Mononuclear cell (primary cell): ENCODE data around the gene LRRC25. TPM values are rescaled to one million over a fixed set of nuclear protein-coding genes. Genes with fewer than 3 reads are reported as not detected.
A peak's percentile ranks its signal among the peaks of the same experiment; 100 is the strongest.

ENCODE experiments used
- H3K27me3 ChIP-seq: 2 replicates; pipeline ENCODE4 v1.6.0; 2011; ENCODE audit warnings: low read length, control low read depth; ENCODE audit not compliant: insufficient read depth
- H3K4me1 ChIP-seq: 2 replicates; pipeline ENCODE4 v1.5.1; 2011; ENCODE audit warnings: mild to moderate bottlenecking, low read length, control low read depth; ENCODE audit not compliant: insufficient read depth
- H3K4me3 ChIP-seq: 2 replicates; pipeline ENCODE4 v1.5.1; 2011; ENCODE audit warnings: mild to moderate bottlenecking, low read length, moderate library complexity
- H3K9me3 ChIP-seq: 2 replicates; pipeline ENCODE4 v1.5.1; 2011; ENCODE audit warnings: low read depth, mild to moderate bottlenecking, control low read depth, low read length
- total RNA-seq: library from RNA; depleted of rRNA; stranded (reverse); fragments of >200 nt; gene quantifications from one replicate; pipeline ENCODE4 v1.2.3, GENCODE V29; 2012

LRRC25 gene
- total RNA-seq, 1 donor = 32.7 TPM

DNA sequence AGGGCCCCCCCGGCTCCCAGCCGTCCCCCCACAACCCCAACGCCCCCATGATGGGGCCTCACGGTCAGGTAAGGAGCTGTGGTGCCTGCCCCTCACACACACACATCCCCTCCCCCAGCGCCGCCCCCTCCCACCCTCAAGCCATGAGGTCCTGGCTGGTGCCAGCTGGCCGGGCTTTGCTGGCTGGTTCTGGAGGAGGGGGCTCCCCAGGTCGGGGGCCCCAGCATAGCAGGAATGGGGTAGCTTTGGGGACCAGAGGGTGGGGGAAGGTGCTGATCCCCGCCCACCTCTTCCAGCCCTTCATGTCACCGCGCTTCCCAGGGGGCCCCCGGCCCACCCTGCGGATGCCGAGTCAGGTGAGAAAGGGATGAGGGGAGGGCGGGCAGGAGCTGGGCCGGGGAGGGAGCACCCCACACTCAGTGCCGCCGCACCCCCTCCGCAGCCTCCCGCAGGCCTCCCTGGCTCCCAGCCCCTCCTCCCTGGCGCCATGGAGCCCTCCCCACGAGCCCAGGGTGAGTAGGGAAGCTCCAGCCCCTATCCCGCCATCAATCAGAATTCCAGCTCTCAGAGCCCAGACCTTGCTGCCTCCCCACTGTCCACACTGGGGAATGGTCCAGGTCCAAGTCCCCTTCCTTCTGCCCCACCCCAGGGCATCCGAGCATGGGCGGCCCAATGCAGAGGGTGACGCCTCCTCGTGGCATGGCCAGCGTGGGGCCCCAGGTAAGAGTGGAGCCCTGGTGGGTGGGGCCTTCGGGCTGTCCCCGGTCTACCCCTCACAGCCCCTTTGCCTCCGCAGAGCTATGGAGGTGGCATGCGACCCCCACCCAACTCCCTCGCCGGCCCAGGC is 34.2 kb upstream of the LRRC25 start:
- H3K4me1 ChIP-seq = peaks cover 44% of the 10 kb centered on the region
- no peaks in the 10 kb centered on the region for H3K27me3 ChIP-seq
- no peaks in the 10 kb centered on the region for H3K9me3 ChIP-seq
- no peak overlapping the region for H3K4me3 ChIP-seq

DNA sequence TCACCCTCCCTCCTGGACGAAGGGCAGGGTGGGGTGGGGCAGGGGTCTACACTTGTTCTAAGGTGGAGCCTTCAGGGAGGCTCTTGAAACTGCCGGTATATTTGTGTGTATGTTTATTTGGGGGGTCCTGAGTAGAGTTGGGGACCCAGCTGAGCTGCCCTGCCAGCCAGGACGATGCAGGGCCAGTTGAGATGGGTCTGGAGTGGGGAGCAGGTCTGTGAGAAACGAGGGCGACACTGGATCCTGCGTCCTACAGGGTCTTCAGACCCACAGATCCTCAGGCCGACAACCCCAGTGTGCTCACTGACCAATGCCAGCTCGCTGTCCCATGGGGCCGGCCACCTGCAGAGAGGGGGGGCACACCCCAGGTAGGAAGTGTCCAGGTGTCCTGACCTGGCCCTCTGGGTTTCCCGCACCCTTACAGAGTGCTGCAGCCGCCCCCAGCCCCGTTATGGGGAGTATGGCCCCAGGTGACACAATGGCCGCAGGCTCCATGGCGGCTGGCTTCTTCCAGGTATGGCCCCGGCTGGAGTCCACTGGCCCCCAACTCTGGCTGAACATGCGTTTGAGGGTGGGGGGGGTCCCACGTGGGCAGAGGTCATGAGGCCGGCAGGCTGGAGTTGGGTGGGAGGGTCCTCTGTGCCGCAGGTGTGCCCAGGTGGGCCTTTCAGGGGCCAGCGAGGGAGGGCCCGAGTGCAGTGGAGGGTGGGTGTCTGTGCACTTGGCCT is 33.2 kb upstream of the LRRC25 start:
- Histone ChIP-seq H3K4me1 (peaks cover 37% of the 10 kb centered on the region), H3K27me3 (no peaks in the 10 kb centered on the region), H3K9me3 (no peaks in the 10 kb centered on the region), H3K4me3 (no peak overlapping the region)

DNA sequence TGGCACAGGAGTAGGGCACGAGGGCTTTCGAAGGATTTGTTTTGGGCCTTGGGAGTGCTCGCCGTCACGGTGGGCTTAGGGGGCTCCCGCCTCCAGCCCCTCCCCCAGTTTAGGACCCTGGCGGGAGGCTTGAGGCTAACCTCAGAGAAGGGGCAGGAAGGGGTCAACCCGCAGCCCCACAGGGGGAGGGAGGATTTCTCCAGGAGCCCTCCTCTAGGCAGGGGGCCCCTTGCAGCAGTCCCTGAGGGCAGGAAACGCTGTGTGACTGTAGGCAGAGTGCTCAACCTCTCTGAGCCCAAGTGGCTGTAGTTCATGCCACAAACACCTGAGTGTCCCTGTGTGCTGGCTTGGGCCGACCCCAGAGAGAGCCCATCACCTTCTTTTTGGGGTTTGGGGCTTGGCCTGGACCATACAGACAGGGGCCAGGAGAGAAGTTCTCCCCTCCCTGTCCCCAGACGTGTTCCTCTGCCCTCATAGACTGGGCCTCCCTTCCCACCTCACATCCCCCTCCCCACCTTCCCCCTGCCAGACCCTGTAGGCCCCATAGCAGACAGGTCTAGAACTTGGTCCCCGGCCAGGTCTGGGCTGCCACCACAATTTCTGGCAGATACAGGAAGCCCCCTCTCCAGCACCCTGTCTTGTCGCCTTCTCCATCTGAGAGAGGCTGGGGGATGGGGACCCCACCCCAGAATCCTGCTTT is 32.4 kb upstream of the LRRC25 start:
- Histone ChIP-seq H3K4me3 (no peak overlapping the region), H3K4me1 (peaks cover 37% of the 10 kb centered on the region), H3K9me3 (no peaks in the 10 kb centered on the region), H3K27me3 (no peaks in the 10 kb centered on the region)

DNA sequence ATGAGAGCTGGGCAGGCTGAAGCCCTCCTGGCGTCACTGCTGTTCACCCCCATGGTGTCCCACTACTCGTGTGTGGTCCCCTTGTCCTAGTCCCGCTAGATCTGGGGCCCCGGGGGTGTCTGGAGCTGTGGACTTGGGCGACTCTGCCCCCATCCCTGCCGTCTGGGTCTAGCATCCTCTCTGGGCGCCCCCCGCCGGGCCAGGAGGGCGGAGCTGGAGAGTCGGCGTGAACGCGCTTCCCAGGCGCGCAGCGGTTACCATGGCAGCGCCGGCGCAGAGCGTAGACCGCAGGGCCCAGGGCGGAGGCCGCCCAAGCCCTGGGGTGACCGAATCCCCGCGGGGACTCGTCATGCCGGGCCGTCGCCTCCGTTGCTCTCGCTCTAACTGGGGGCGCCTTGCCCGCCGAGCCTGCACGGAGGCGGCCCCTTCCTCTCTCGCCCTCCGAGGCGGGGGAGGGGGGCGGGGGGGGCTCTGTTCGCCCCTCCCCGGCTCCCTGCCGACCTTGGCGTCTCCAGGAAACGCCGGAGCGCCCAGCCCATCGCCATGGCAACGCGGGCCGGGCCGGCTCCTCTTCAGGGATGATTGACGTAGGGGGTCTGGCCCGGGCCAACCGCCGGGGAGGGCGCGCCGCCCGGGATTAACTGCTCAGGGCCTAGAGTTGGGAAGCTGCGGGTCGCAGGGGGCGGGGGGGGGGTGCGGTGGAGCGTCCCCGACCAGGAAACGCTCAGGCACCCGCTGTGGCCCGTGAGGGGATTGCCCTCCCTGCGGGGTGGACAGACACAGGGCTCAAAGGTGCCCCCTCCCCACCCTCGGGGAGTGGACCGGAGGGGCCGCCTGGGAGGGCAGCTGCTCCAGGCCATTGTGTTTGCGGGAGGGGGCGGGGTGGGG is 31.6 kb upstream of the LRRC25 start:
- peaks cover 36% of the 10 kb centered on the region for H3K4me1 ChIP-seq
- no peaks in the 10 kb centered on the region for H3K9me3 ChIP-seq
- H3K27me3 ChIP-seq = no peaks in the 10 kb centered on the region
- H3K4me3 ChIP-seq = peak overlapping the region; percentile 26

DNA sequence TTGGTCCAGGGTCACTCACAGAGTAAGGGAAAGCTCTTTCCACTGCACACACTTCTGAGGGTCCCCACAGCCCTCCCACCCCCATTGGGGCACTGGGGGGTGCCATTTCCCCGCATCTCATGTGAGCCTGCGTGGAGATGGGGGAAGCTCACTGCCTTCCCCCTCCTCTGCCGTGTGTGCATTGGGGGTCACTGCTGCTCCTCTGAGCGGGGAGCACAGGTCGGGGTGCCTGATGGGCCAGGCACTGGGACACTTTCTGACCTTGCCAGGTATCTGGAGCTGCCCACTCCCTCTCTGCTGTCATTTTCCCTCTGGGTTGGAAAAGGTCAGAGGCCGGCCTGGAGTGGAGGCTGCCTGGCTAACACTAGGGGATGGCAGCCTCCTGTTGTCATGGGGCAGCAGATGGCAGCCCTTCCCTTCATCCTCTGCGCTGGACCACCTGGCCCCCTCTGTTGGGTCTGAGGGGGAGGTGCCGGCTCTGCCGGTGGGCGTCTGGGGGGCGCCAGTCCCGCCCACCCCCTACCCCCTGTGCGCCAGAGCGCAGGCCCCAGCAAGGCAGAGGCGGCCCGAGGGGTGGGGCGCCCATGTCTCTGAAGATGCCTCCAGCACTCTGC is 30.9 kb upstream of the LRRC25 start:
- Histone ChIP-seq H3K27me3 (no peaks in the 10 kb centered on the region), H3K4me3 (no peak overlapping the region), H3K4me1 (peaks cover 41% of the 10 kb centered on the region), H3K9me3 (no peaks in the 10 kb centered on the region)

DNA sequence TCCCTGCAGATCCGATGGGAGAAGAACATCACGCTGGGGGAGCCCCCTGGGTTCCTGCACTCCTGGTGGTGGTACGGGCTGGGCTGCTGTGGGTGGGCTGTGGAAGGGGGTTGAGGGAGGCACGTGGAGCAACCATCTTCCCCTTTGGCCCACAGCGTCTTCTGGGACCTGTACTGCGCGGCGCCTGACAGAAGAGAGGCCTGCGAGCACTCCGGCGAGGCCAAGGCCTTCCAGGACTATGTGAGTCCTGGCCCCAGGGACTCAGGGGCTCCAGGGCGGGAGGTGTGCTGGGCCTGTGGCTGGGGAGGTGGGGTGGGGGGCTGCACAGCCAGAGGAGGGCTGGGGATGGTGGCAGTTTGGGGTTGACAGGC is 30.3 kb upstream of the LRRC25 start:
- Histone ChIP-seq H3K4me1 (peaks cover 41% of the 10 kb centered on the region), H3K9me3 (no peaks in the 10 kb centered on the region), H3K4me3 (no peak overlapping the region), H3K27me3 (no peaks in the 10 kb centered on the region)

DNA sequence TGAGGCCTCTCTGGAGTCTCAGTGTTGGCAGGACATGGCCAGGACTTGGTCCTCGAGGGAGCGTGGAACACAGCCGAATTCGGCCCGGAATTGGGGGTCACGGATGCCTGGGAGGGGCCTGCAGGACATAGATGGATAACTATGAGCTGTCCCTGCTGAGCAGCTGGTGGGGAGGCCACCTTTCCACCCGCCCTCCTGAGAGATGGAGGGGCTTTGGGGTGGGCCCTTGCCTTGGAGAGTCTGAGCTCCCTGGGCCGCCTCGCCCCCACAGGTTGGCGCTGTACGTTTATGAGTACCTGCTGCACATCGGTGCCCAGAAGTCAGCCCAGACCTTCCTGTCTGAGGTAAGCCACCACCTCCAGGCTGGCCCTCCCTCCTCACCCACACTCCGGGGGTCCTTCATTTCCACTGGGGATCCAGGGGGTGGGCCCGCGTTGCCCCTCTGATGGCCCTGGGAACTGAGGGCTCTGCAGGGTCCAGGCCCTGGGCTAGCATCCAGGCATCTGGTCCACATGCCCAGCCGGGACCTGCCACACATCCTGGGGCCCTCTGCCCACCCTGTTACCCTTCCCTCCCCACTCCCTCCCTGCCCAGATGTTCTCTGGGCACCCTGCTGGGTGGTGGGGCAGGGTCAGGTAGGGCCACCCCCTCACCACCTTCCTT is 29.8 kb upstream of the LRRC25 start:
- H3K4me3 ChIP-seq = no peak overlapping the region
- H3K27me3 ChIP-seq = no peaks in the 10 kb centered on the region
- peaks cover 43% of the 10 kb centered on the region for H3K4me1 ChIP-seq
- H3K9me3 ChIP-seq = no peaks in the 10 kb centered on the region

DNA sequence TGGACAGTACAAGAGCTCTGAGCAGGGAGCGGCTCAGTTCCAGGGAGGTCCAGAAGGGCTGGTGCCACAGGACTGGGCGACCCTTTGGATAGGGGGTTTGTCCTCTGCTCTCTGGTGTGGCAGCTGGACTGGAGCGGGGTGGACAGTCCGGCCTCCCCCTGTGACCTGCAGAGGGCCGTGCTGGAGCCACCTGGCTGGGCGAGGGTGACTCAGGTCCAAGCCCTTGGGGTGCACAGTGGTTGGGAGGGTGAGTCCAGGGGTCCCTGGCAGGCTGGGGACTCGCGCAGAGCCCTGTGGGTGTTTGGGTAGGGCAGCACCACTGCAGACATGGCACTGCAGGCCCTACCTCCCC is 29.0 kb upstream of the LRRC25 start:
- Histone ChIP-seq H3K9me3 (no peaks in the 10 kb centered on the region), H3K27me3 (no peaks in the 10 kb centered on the region), H3K4me3 (no peak overlapping the region), H3K4me1 (peaks cover 51% of the 10 kb centered on the region)

DNA sequence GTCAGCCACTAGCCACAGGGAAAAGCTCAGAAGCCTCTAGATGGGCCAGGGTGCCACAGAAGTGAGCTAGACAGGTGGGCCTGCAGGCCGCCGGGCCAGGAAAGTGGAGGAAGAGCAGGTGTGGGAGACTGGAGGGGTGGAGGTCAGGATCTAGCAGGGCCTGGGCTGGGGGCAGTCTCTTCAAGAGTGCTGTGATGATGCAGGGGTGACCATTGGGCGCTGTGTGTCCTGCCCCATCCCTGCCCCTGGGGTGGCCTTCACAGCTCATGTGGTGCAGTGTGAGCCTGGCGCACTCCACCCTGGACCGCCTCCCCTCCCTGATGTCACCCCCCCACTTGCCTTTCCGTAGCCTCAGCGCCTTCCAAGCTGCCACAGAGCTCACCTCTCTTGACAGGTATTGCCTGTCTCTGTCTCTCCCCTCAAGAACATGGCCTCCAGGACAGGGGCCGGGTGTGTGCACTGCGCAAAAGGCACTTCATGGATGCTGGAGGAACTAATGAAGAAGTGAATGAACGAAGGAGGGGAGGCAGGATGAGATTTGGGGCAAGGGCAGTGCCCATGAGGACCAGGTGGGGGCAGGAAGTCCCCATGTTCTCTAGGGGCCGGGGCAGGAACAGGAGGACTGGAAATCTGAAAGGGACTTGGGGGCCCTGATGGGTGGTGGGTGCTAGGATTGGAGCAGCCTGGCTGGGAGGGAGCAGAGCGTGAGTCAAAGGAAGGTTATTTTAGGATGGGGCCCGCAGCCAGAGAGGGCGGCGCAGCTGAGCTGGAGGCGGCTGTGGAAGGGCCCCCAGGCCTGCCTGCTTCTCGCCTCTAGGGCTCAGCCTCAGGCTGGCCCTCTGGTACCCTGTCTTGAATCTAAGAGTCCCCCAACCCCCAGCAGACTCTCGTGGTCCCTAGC is 28.3 kb upstream of the LRRC25 start:
- H3K4me1 ChIP-seq = peaks cover 57% of the 10 kb centered on the region
- no peaks in the 10 kb centered on the region for H3K9me3 ChIP-seq
- H3K4me3 ChIP-seq = no peak overlapping the region
- no peaks in the 10 kb centered on the region for H3K27me3 ChIP-seq

DNA sequence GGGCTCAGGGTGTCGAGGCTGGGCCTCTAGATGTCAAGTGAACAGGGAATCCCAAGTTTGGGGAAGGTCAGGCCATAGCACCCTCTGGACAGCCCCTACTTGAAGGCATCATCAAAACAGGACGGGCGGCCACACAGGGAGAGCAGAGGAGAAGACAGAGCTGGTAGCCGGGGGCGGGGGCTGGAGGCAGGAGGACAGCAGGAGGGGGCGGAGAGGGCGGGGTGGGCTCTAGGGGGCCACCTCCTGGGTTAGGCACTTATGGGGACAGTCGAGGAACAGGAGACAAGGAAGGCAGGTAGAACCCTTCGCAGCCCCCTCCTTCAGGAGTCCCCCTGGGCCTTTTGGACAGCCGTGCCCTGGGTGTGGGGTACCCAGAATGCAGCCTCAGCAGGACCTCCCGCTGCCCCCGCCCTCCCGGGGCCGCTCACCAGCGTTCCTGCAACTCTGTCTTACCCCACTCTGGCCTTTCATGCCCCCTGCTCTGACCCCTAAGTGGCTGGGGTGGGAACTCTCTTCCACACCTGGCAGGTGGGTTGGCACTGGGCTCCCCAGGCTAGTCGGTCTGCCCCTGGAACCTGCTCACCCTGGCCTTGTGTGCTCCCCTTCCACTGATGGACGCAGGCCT is 27.6 kb upstream of the LRRC25 start:
- Histone ChIP-seq H3K27me3 (no peaks in the 10 kb centered on the region), H3K4me1 (peaks cover 59% of the 10 kb centered on the region), H3K4me3 (no peak overlapping the region), H3K9me3 (no peaks in the 10 kb centered on the region)

DNA sequence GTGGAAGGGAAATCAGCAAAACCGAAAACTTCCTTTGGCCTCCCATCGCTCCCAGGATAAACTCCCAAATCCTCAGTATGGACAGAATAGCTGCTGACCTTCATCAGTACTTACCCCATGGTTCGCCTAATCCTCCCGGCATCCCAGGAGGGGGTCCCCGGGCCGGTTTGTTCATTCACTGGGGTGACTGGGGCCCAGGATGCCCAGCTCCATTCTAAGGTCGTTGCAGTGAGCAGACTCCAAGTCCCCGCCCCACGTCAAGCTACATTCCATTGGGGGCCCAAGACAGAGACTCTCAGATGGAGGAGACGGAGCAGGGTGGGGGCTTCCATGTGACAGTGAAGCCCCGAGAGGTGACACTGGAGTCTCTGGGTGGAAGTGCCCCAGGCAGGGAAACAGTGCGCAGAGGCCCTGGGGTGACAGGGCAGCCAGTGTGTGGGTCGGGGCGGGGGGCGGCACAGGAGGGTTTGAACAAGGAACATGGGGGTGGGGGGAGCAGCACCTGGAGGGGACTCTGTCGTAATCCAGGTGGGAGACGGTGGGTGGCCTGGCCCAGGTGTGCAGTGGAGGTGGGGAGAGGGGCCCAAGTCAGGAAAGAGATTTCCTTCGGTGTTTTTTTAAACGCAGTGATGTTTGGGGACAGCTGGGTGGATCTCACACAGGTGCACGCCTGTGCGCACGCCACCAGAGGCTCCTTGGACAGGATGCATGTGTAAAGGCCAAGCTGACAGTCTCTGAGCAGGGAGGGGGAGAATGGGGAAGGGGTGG is 26.9 kb upstream of the LRRC25 start:
- Histone ChIP-seq H3K4me1 (peaks cover 56% of the 10 kb centered on the region), H3K4me3 (no peak overlapping the region), H3K9me3 (no peaks in the 10 kb centered on the region), H3K27me3 (no peaks in the 10 kb centered on the region)

DNA sequence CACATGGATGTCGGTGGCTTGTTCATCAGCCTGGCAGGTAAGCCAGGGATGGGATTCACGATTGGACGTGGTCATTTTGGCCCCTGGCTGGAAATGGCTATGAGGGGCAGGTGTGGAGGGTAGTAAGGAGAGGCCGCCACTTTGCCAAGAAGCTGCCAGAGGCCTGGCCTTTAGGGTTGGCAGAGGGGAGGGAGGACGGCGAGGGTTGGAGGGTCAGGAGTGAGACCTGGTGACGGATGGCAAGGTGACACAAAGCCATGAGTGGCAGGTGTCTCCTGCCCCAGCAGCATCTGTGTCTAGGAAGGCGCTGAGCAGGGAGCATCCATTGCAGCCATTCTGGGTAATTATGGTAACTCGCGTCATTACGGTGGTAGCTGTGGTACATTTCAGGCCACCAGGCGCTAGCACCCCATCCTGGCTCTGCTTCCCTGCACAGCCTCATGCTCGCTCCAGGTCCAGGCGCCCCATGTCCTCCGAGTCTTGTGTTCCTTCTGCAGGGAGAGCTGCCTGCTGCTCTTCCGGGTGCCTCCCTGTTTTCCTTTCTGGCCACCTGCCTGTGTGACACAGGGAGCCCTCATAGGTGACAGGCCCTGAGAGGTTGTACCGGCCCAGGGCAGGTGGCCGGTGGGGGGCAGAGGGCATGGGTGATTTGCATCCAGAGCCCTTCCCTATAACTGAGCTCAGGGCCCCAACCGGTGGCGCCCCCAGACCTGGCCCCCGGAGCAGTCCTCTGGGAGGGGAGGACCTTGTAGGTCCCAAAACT is 26.0 kb upstream of the LRRC25 start:
- peaks cover 54% of the 10 kb centered on the region for H3K4me1 ChIP-seq
- no peaks in the 10 kb centered on the region for H3K9me3 ChIP-seq
- H3K4me3 ChIP-seq = no peak overlapping the region
- H3K27me3 ChIP-seq = no peaks in the 10 kb centered on the region
